Vagina (tissue), 2 donors: ENCODE data around the gene TOX4. TPM values are rescaled to one million over a fixed set of nuclear protein-coding genes. Genes with fewer than 3 reads are reported as not detected.
"Not testable (repeated sequence)": the region's sequence is repeated elsewhere in the genome, so short reads cannot be mapped to it uniquely, and the experiment has no call there.

Experiments
- DNase-seq, 2 donors: peaks; one replicate each; pipeline ENCODE4 v3.0.0-alpha.2; 2017; ENCODE audit errors: extremely low spot score in 2 of 2
- H3K27ac ChIP-seq: fragments of 200-600 bp; sonication (generic); one replicate; pipeline ENCODE4 v1.5.1; 2019
- H3K27me3 ChIP-seq: fragments of 200-600 bp; sonication (generic); one replicate; pipeline ENCODE4 v1.5.1; 2019
- H3K36me3 ChIP-seq, 2 donors: fragments of 200-600 bp; sonication (generic); one replicate each; pipeline ENCODE4 v1.5.1; 2017 to 2019
- H3K4me1 ChIP-seq: fragments of 200-600 bp; sonication (generic); one replicate; pipeline ENCODE4 v1.5.1; 2019
- H3K4me3 ChIP-seq, 2 donors: fragments of 200-600 bp; sonication (generic); 1 replicate in 1 of 2; 2 replicates in 1 of 2; pipeline ENCODE4 v1.5.1; 2016 to 2019
- H3K9me3 ChIP-seq: fragments of 200-600 bp; sonication (generic); one replicate; pipeline ENCODE4 v1.5.1; 2019
- CTCF ChIP-seq, 3 experiments: fragments of 450-650 bp in 2 of 3; fragments of 200-600 bp in 1 of 3; sonication (generic) in 1 of 3; IDR thresholded peaks; one replicate each; pipeline ENCODE4 v1.5.1; 2017 to 2019; ENCODE audit warnings: antibody characterized with exemption in 3 of 3, mild to moderate bottlenecking in 2 of 3, moderate library complexity in 2 of 3
- POLR2A ChIP-seq, 2 donors: fragments of 450-650 bp; IDR thresholded peaks; one replicate each; pipeline ENCODE4 v1.6.1; 2017; ENCODE audit warnings: antibody characterized with exemption in 2 of 2, mild to moderate bottlenecking in 2 of 2, moderate library complexity in 2 of 2
- POLR2AphosphoS5 ChIP-seq, 2 donors: sonication (generic); formaldehyde crosslinking; IDR thresholded peaks; one replicate each; pipeline ENCODE4 v1.9.0; 2017; ENCODE audit warnings: antibody characterized with exemption in 2 of 2, mild to moderate bottlenecking in 2 of 2, low read depth in 1 of 2; ENCODE audit not compliant: insufficient read depth in 1 of 2
- intact Hi-C: fragments of 100-400 bp; cut with DNase I; formaldehyde crosslinking; loops from one replicate; pipeline ENCODE4 v1.15.1; 2023
- total RNA-seq: library from RNA; depleted of rRNA; stranded (reverse); fragments of >200 nt; gene quantifications from one replicate; pipeline ENCODE4 v1.2.3, GENCODE V29; 2016

TOX4 gene
- total RNA-seq, 1 donor from 2014 or later: 23.3 TPM

GRCh38 chr14:21437063-21437901 lies 39.7 kb upstream of the TOX4 start:
- H3K36me3 ChIP-seq: no peaks in the 10 kb centered on the region
- intact Hi-C loops: no loop called here

GRCh38 chr14:21440859-21441258 lies 36.1 kb upstream of the TOX4 start:
- no peak for DNase-seq
- intact Hi-C loops: no loop called here
- no peak for TF ChIP-seq CTCF (IDR thresholded peaks at IDR 0.05)
- no peak for TF ChIP-seq POLR2AphosphoS5 (IDR thresholded peaks at IDR 0.05; ENCODE audit: insufficient read depth in 1 of 2, low read depth in 1 of 2)
- no peak for TF ChIP-seq POLR2A (IDR thresholded peaks at IDR 0.05)
- no peak overlapping the region for H3K27ac ChIP-seq
- peaks cover 17% of the 10 kb centered on the region for H3K4me1 ChIP-seq
- H3K36me3 ChIP-seq: no peaks in the 10 kb centered on the region
- H3K9me3 ChIP-seq: no peaks in the 10 kb centered on the region
- H3K27me3 ChIP-seq: no peaks in the 10 kb centered on the region
- no peak overlapping the region for H3K4me3 ChIP-seq

More at GRCh38 chr14:21437063-21437901, 39.7 kb upstream of the TOX4 start:
- peak overlapping the region; percentile 91 for H3K27ac ChIP-seq
- peaks cover 29% of the 10 kb centered on the region for H3K4me1 ChIP-seq
- DNase-seq: peak in 1 of 2 donors; percentile 96
- H3K9me3 ChIP-seq: no peaks in the 10 kb centered on the region
- H3K4me3 ChIP-seq: peak overlapping the region; percentile 63 to 92
- H3K27me3 ChIP-seq: no peaks in the 10 kb centered on the region
- TF ChIP-seq POLR2AphosphoS5 (IDR thresholded peaks at IDR 0.05; ENCODE audit: insufficient read depth in 1 of 2, low read depth in 1 of 2) (peak; percentile 80 to 95), POLR2A (IDR thresholded peaks at IDR 0.05) (no peak)

GRCh38 chr14:21442657-21443056 lies 34.3 kb upstream of the TOX4 start:
- intact Hi-C loops, H3K4me1 ChIP-seq, H3K27me3 ChIP-seq, H3K36me3 ChIP-seq, H3K4me3 ChIP-seq, H3K9me3 ChIP-seq, H3K27ac ChIP-seq, DNase-seq: not testable (repeated sequence)

GRCh38 chr14:21449899-21450216 lies 27.1 kb upstream of the TOX4 start:
- no peak for DNase-seq
- TF ChIP-seq CTCF (IDR thresholded peaks at IDR 0.05): no peak
- no peak for TF ChIP-seq POLR2A (IDR thresholded peaks at IDR 0.05)
- no peak for TF ChIP-seq POLR2AphosphoS5 (IDR thresholded peaks at IDR 0.05; ENCODE audit: insufficient read depth in 1 of 2, low read depth in 1 of 2)
- H3K9me3 ChIP-seq: no peaks in the 10 kb centered on the region
- no peaks in the 10 kb centered on the region for H3K27me3 ChIP-seq
- intact Hi-C loops: no loop called here
- no peaks in the 10 kb centered on the region for H3K36me3 ChIP-seq
- no peak overlapping the region for H3K4me3 ChIP-seq
- peaks cover 36% of the 10 kb centered on the region for H3K4me1 ChIP-seq
- H3K27ac ChIP-seq: no peak overlapping the region

GRCh38 chr14:21454843-21455544 lies 22.0 kb upstream of the TOX4 start:
- peak overlapping the region; percentile 75 for H3K27ac ChIP-seq
- TF ChIP-seq POLR2AphosphoS5 (IDR thresholded peaks at IDR 0.05; ENCODE audit: insufficient read depth in 1 of 2, low read depth in 1 of 2): no peak
- TF ChIP-seq CTCF (IDR thresholded peaks at IDR 0.05): no peak
- TF ChIP-seq POLR2A (IDR thresholded peaks at IDR 0.05): no peak
- no peaks in the 10 kb centered on the region for H3K27me3 ChIP-seq
- no peak for DNase-seq
- no peaks in the 10 kb centered on the region for H3K9me3 ChIP-seq
- peaks cover 0 to 5% of the 10 kb centered on the region in 2 donors for H3K36me3 ChIP-seq
- intact Hi-C loops: no loop called here
- H3K4me3 ChIP-seq: peak overlapping the region; percentile 93 to 94
- H3K4me1 ChIP-seq: peaks cover 38% of the 10 kb centered on the region

GRCh38 chr14:21455592-21455911 lies 21.4 kb upstream of the TOX4 start:
- Histone ChIP-seq H3K27ac (peak overlapping the region; percentile 75), H3K4me3 (peak overlapping the region; percentile 93 to 94), H3K27me3 (no peaks in the 10 kb centered on the region), H3K36me3 (peaks cover 0 to 8% of the 10 kb centered on the region in 2 donors), H3K9me3 (no peaks in the 10 kb centered on the region), H3K4me1 (peaks cover 35% of the 10 kb centered on the region)
- no peak for TF ChIP-seq POLR2A (IDR thresholded peaks at IDR 0.05)
- no peak for TF ChIP-seq POLR2AphosphoS5 (IDR thresholded peaks at IDR 0.05; ENCODE audit: insufficient read depth in 1 of 2, low read depth in 1 of 2)
- no peak for TF ChIP-seq CTCF (IDR thresholded peaks at IDR 0.05)
- intact Hi-C loops: no loop called here
- no peak for DNase-seq
